Left kidney (tissue), 8 donors: Measurements from ENCODE around the gene USP17L10. TPM values are rescaled to one million over a fixed set of nuclear protein-coding genes. Genes with fewer than 3 reads are reported as not detected.
"Not testable (repeated sequence)": the region's sequence is repeated elsewhere in the genome, so short reads cannot be mapped to it uniquely, and the experiment has no call there.

Experiments used
- DNase-seq: peaks from one replicate; pipeline ENCODE4 v3.0.0-alpha.2; 2013
- long read RNA-seq, 8 donors: transcript quantifications; one replicate each; lab custom pipeline, GENCODE V29; 2026
- polyA plus RNA-seq: library from polyadenylated mRNA; unstranded; fragments of 120-200 nt; gene quantifications from one replicate; pipeline ENCODE4 v1.2.1, GENCODE V29; 2013; ENCODE audit not compliant: insufficient read length

USP17L10 gene, protein sequence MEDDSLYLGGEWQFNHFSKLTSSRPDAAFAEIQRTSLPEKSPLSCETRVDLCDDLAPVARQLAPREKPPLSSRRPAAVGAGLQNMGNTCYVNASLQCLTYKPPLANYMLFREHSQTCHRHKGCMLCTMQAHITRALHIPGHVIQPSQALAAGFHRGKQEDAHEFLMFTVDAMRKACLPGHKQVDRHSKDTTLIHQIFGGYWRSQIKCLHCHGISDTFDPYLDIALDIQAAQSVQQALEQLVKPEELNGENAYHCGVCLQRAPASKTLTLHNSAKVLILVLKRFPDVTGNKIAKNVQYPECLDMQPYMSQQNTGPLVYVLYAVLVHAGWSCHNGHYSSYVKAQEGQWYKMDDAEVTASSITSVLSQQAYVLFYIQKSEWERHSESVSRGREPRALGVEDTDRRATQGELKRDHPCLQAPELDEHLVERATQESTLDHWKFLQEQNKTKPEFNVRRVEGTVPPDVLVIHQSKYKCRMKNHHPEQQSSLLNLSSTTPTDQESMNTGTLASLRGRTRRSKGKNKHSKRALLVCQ
- not detected for polyA plus RNA-seq
- long read RNA-seq, donor 1, result 0 reads
- long read RNA-seq, donor 2, result 0 reads
- long read RNA-seq, donor 3, result 0 reads
- long read RNA-seq, donor 4, result 0 reads
- long read RNA-seq, donor 5, result 0 reads
- long read RNA-seq, donor 6, result 0 reads
- long read RNA-seq, donor 7, result 0 reads
- long read RNA-seq, donor 8, result 0 reads

DNA sequence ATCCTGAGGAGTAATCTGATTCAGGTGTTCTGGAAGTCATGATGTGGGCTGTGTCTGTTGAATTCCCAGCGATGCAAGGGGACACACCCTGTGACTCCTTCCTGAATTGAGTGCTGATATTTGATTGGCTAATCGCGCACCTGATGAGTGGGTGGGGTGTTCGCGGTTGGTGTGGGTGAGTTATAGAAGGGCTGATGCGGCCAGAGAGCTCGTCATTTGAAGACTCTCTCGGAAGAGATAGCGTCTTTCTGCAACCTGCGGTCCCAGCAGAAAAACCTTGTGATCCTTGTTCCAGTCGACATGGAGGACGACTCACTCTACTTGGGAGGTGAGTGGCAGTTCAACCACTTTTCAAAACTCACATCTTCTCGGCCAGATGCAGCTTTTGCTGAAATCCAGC, at the start of gene USP17L10:
Gene USP17L10 (plus strand): TSS at position 301 of the 400 bp plus-strand sequence. CDS start 0 bp downstream, at position 301.
- DNase-seq, result not testable (repeated sequence)

DNA sequence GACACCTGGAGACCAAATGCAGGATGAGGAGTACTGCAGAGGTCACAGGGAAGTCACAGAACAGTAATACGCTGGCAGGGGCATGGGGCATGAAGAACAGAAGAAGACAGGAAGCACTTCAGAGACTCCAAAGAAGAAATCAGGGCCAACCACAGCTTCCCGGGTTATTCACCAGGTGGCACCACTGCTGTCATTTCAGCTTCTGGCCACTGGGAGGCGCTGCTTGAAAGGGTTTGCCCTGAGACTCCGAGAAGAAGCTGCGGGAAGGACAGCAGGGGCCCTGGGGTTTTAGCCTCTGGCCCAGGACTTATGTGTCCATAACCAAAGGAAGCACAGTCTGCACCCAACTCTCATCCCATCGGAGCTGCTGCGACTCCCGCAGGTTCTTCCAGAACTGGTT, 44.5 kb upstream of the USP17L10 start:
- not testable (repeated sequence) for DNase-seq

DNA sequence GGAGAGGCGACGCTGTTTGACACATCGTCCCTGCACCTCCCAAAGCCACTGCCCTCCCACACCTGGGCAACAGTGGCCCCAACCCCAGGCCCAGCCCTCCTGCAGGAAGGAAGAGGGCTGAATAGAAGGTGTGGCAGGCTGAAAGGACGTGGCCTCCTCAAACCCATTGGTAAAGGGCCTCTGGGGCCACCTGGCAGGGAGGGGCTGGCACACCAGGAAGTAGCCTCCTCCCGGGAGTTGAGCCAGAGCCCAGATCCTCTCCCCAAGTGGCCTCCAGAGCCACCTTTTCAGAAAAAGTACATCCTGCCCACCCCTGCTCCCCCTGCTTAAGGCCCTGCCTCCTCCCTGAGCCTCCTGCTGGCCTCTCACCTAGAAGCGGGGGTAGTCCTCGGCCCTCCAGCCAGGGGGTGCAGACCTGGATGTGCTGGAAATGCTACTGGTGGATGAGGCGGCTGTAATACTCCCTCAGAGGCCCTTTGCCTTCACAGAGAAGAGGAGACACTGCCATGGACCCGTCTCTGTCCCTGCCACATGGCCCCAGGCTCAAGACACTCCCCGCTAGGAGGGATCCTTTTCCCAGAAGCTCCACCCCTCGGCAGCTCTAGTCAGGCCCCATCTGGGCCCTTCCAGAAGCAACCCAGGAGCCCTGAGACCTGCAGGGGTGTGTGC, 40.5 kb upstream of the USP17L10 start, which contains the start of gene FAM90A26:
Gene FAM90A26 (plus strand): TSS at position 619 of the 669 bp plus-strand sequence. CDS start 2,764 bp downstream, outside the sequence.
- DNase-seq, result not testable (repeated sequence)

DNA sequence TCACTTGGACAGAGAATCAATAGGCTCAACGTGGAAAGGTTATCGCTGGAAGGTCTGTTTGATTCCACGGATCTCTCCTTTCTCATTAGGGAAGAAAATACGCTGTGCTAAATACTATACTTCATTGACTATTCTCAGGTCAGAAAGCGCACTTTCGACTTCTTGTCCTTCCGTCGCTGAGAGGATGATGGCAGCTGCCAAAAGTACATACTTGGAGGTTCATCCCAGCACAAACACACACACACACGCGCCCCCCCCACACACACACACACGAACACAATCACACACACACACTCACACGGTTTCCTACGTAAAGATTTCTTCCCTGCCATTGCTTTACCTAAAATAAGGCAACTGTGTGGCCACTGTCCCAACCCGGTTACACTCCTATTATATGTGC, 4.2 kb downstream of the USP17L10 start:
- DNase-seq, result not testable (repeated sequence)

DNA sequence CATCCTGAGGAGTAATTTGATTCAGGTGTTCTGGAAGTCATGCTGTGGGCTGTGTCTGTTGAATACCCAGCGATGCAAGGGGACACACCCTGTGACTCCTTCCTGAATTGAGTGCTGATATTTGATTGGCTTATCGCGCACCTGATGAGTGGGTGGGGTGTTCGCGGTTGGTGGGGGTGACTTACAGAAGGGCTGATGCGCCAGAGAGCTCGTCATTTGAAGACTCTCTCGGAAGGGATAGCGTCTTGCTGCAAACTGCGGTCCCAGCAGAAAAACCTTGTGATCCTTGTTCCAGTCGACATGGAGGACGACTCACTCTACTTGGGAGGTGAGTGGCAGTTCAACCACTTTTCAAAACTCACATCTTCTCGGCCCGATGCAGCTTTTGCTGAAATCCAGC, 4.6 kb downstream of the USP17L10 start, which contains the start of gene USP17L11:
Gene USP17L11 (plus strand): TSS at position 301 of the 400 bp plus-strand sequence. CDS start 0 bp downstream, at position 301.
- DNase-seq, result not testable (repeated sequence)

DNA sequence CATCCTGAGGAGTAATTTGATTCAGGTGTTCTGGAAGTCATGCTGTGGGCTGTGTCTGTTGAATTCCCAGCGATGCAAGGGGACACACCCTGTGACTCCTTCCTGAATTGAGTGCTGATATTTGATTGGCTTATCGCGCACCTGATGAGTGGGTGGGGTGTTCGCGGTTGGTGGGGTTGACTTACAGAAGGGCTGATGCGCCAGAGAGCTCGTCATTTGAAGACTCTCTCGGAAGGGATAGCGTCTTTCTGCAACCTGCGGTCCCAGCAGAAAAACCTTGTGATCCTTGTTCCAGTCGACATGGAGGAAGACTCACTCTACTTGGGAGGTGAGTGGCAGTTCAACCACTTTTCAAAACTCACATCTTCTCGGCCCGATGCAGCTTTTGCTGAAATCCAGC, 9.4 kb downstream of the USP17L10 start, which contains the start of gene USP17L12:
Gene USP17L12 (plus strand): TSS at position 301 of the 400 bp plus-strand sequence. CDS start 0 bp downstream, at position 301.
- DNase-seq, result not testable (repeated sequence)

DNA sequence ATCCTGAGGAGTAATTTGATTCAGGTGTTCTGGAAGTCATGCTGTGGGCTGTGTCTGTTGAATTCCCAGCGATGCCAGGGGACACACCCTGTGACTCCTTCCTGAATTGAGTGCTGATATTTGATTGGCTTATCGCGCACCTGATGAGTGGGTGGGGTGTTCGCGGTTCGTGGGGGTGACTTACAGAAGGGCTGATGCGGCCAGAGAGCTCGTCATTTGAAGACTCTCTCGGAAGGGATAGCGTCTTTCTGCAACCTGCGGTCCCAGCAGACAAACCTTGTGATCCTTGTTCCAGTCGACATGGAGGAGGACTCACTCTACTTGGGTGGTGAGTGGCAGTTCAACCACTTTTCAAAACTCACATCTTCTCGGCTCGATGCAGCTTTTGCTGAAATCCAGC, 14.1 kb downstream of the USP17L10 start, which contains the start of gene USP17L13:
Gene USP17L13 (plus strand): TSS at position 301 of the 400 bp plus-strand sequence. CDS start 0 bp downstream, at position 301.
- not testable (repeated sequence) for DNase-seq

DNA sequence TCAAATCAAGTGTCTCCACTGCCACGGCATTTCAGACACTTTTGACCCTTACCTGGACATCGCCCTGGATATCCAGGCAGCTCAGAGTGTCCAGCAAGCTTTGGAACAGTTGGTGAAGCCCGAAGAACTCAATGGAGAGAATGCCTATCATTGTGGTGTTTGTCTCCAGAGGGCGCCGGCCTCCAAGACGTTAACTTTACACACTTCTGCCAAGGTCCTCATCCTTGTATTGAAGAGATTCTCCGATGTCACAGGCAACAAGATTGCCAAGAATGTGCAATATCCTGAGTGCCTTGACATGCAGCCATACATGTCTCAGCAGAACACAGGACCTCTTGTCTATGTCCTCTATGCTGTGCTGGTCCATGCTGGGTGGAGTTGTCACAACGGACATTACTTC, 19.8 kb downstream of the USP17L10 start:
- DNase-seq, result not testable (repeated sequence)

DNA sequence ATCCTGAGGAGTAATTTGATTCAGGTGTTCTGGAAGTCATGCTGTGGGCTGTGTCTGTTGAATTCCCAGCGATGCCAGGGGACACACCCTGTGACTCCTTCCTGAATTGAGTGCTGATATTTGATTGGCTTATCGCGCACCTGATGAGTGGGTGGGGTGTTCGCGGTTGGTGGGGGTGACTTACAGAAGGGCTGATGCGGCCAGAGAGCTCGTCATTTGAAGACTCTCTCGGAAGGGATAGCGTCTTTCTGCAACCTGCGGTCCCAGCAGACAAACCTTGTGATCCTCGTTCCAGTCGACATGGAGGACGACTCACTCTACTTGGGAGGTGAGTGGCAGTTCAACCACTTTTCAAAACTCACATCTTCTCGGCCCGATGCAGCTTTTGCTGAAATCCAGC, 23.6 kb downstream of the USP17L10 start, which contains the start of gene USP17L15:
Gene USP17L15 (plus strand): TSS at position 301 of the 400 bp plus-strand sequence. CDS start 0 bp downstream, at position 301.
- DNase-seq, result not testable (repeated sequence)

DNA sequence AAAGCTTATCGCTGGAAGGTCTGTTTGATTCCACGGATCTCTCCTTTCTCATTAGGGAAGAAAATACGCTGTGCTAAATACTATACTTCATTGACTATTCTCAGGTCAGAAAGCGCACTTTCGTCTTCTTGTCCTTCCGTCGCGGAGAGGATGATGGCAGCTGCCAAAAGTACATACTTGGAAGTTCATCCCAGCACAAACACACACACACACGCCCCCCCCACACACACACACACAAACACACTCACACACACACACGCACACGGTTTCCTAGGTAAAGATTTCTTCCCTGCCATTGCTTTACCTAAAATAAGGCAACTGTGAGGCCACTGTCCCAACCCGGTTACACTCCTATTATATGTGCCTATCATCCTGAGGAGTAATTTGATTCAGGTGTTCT, 28.0 kb downstream of the USP17L10 start:
- not testable (repeated sequence) for DNase-seq

DNA sequence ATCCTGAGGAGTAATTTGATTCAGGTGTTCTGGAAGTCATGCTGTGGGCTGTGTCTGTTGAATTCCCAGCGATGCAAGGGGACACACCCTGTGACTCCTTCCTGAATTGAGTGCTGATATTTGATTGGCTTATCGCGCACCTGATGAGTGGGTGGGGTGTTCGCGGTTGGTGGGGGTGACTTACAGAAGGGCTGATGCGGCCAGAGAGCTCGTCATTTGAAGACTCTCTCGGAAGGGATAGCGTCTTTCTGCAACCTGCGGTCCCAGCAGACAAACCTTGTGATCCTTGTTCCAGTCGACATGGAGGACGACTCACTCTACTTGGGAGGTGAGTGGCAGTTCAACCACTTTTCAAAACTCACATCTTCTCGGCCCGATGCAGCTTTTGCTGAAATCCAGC, 33.1 kb downstream of the USP17L10 start, which contains the start of gene USP17L17:
Gene USP17L17 (plus strand): TSS at position 301 of the 400 bp plus-strand sequence. CDS start 0 bp downstream, at position 301.
- not testable (repeated sequence) for DNase-seq

DNA sequence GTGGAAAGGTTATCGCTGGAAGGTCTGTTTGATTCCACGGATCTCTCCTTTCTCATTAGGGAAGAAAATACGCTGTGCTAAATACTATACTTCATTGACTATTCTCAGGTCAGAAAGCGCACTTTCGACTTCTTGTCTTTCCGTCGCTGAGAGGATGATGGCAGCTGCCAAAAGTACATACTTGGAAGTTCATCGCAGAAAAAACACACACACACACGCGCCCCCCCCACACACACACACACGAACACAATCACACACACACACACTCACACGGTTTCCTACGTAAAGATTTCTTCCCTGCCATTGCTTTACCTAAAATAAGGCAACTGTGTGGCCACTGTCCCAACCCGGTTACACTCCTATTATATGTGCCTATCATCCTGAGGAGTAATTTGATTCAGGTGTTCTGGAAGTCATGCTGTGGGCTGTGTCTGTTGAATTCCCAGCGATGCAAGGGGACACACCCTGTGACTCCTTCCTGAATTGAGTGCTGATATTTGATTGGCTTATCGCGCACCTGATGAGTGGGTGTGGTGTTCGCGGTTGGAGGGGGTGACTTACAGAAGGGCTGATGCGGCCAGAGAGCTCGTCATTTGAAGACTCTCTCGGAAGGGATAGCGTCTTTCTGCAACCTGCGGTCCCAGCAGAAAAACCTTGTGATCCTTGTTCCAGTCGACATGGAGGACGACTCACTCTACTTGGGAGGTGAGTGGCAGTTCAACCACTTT, 37.7 kb downstream of the USP17L10 start, which contains the start of gene USP17L18:
Gene USP17L18 (plus strand): TSS at position 678 of the 728 bp plus-strand sequence. CDS start 0 bp downstream, at position 678.
- not testable (repeated sequence) for DNase-seq

DNA sequence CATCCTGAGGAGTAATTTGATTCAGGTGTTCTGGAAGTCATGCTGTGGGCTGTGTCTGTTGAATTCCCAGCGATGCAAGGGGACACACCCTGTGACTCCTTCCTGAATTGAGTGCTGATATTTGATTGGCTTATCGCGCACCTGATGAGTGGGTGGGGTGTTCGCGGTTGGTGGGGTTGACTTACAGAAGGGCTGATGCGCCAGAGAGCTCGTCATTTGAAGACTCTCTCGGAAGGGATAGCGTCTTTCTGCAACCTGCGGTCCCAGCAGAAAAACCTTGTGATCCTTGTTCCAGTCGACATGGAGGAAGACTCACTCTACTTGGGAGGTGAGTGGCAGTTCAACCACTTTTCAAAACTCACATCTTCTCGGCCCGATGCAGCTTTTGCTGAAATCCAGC, 42.6 kb downstream of the USP17L10 start, which contains the start of gene USP17L19:
Gene USP17L19 (plus strand): TSS at position 301 of the 400 bp plus-strand sequence. CDS start 0 bp downstream, at position 301.
- DNase-seq, result not testable (repeated sequence)

DNA sequence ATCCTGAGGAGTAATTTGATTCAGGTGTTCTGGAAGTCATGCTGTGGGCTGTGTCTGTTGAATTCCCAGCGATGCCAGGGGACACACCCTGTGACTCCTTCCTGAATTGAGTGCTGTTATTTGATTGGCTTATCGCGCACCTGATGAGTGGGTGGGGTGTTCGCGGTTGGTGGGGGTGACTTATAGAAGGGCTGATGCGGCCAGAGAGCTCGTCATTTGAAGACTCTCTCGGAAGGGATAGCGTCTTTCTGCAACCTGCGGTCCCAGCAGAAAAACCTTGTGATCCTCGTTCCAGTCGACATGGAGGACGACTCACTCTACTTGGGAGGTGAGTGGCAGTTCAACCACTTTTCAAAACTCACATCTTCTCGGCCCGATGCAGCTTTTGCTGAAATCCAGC, 47.4 kb downstream of the USP17L10 start, which contains the start of gene USP17L20:
Gene USP17L20 (plus strand): TSS at position 301 of the 400 bp plus-strand sequence. CDS start 0 bp downstream, at position 301.
- DNase-seq, result not testable (repeated sequence)

Other genes starting within 250 kb of the USP17L10 start
- 0.22 TPM for gene FAM90A26, start 40.2 kb upstream of the USP17L10 start, polyA plus RNA-seq
- gene USP17L11, start 4.7 kb downstream of the USP17L10 start, polyA plus RNA-seq, result not detected
- gene USP17L12, start 9.5 kb downstream of the USP17L10 start, polyA plus RNA-seq, result not detected
- gene USP17L13, start 14.2 kb downstream of the USP17L10 start, polyA plus RNA-seq, result not detected
- not detected for gene USP17L15, start 23.7 kb downstream of the USP17L10 start, polyA plus RNA-seq
- not detected for gene USP17L17, start 33.2 kb downstream of the USP17L10 start, polyA plus RNA-seq
- gene USP17L18, start 38.0 kb downstream of the USP17L10 start, polyA plus RNA-seq, result not detected
- not detected for gene USP17L19, start 42.7 kb downstream of the USP17L10 start, polyA plus RNA-seq
- gene USP17L20, start 47.5 kb downstream of the USP17L10 start, polyA plus RNA-seq, result not detected
- gene USP17L21, start 52.2 kb downstream of the USP17L10 start, polyA plus RNA-seq, result not detected
- gene USP17L22, start 57.0 kb downstream of the USP17L10 start, polyA plus RNA-seq, result not detected
- not detected for gene USP17L24, start 114.5 kb downstream of the USP17L10 start, polyA plus RNA-seq
- not detected for gene USP17L25, start 119.3 kb downstream of the USP17L10 start, polyA plus RNA-seq
- not detected for gene USP17L26, start 124.0 kb downstream of the USP17L10 start, polyA plus RNA-seq
- not detected for gene USP17L5, start 128.7 kb downstream of the USP17L10 start, polyA plus RNA-seq
- gene USP17L27, start 133.5 kb downstream of the USP17L10 start, polyA plus RNA-seq, result not detected
- not detected for gene USP17L28, start 138.2 kb downstream of the USP17L10 start, polyA plus RNA-seq
- not detected for gene USP17L29, start 143.0 kb downstream of the USP17L10 start, polyA plus RNA-seq
- not detected for gene USP17L30, start 152.5 kb downstream of the USP17L10 start, polyA plus RNA-seq
- not detected for gene DEFB131A, start 233.8 kb downstream of the USP17L10 start, polyA plus RNA-seq